GM12878 (cell line): ENCODE measurements around the gene CD9. TPM values are rescaled to one million over a fixed set of nuclear protein-coding genes. Genes with fewer than 3 reads are reported as not detected.
A peak's percentile ranks its signal among the peaks of the same experiment; 100 is the strongest.

Source experiments
- ATF7 ChIP-seq: fragments of 450-650 bp; IDR thresholded peaks from 2 replicates; pipeline ENCODE4 v1.6.1; 2016; ENCODE audit warnings: low read depth, mild to moderate bottlenecking
- CEBPB ChIP-seq, 2 experiments: fragments of 150-350 bp in 1 of 2; IDR thresholded peaks; 2 replicates each; pipeline ENCODE4 v1.6.1; 2012 to 2014; ENCODE audit warnings: low read depth in 2 of 2, low read length in 2 of 2, borderline replicate concordance in 1 of 2, inconsistent platforms in 1 of 2
- LARP7 ChIP-seq: fragments of 450-650 bp; IDR thresholded peaks from 2 replicates; pipeline ENCODE4 v1.6.1; 2017; ENCODE audit warnings: mild to moderate bottlenecking
- MYC ChIP-seq: IDR thresholded peaks from 2 replicates; pipeline ENCODE4 v1.6.1; 2011; ENCODE audit warnings: mild to moderate bottlenecking, low read length, moderate library complexity, inconsistent platforms; ENCODE audit not compliant: insufficient read depth, insufficient replicate concordance, insufficient read length, severe bottlenecking
- NFIC ChIP-seq: IDR thresholded peaks from 2 replicates; pipeline ENCODE4 v1.6.1; 2012; ENCODE audit warnings: low read depth, mild to moderate bottlenecking, inconsistent platforms, low read length, moderate library complexity
- NR2C1 ChIP-seq: fragments of 450-650 bp; IDR thresholded peaks from 2 replicates; pipeline ENCODE4 v1.6.1; 2017; ENCODE audit warnings: antibody characterized with exemption, mild to moderate bottlenecking, moderate library complexity
- NR2C2 ChIP-seq: IDR thresholded peaks from 2 replicates; pipeline ENCODE4 v1.6.1; 2011; ENCODE audit warnings: borderline replicate concordance, low read depth; ENCODE audit not compliant: control insufficient read depth, insufficient read length
- polyA plus RNA-seq, 11 experiments: library from polyadenylated mRNA; depleted of rRNA in 4 of 11; unstranded in 6 of 11; stranded (reverse) in 5 of 11; fragments of >200 nt; fragmentation: Nextera tagmentation in 4 of 11; fragmentation: Illumina TruSeq in 1 of 11; extraction: Ambion mirVana in 4 of 11; extraction: Trizol in 1 of 11; gene quantifications; 1 replicate in 1 of 11; 2 replicates in 10 of 11; pipeline versions ENCODE4 v1.2.1 to v1.2.3, GENCODE V29; 2011 to 2016; ENCODE audit warnings: inconsistent platforms in 2 of 11, missing spikeins in 2 of 11, low read depth in 1 of 11
- total RNA-seq, 4 experiments: library from RNA; depleted of rRNA in 3 of 4; stranded (reverse); fragments of >200 nt in 3 of 4; fragmentation: Illumina TruSeq in 1 of 4; extraction: Trizol in 1 of 4; gene quantifications; 2 replicates each; pipeline versions ENCODE4 v1.2.1 to v1.2.3, GENCODE V29; 2013 to 2021
- TF ChIP-seq, protein P1 (sequence below): fragments of 450-650 bp; IDR thresholded peaks from 2 replicates; pipeline ENCODE4 v1.6.1; 2016; ENCODE audit warnings: mild to moderate bottlenecking
- TF ChIP-seq, protein P2 (sequence below): fragments of 450-650 bp; formaldehyde crosslinking; IDR thresholded peaks from 2 replicates; pipeline ENCODE4 v1.4.0; 2022; ENCODE audit warnings: mild to moderate bottlenecking, moderate library complexity
- TF ChIP-seq, protein P3 (sequence below): fragments of 450-650 bp; IDR thresholded peaks from 2 replicates; pipeline ENCODE4 v1.6.1; 2017; ENCODE audit warnings: antibody characterized with exemption, mild to moderate bottlenecking, moderate library complexity
- TF ChIP-seq, protein P4 (sequence below): fragments of 450-650 bp; IDR thresholded peaks from 2 replicates; pipeline ENCODE4 v1.6.1; 2017; ENCODE audit warnings: low read depth, mild to moderate bottlenecking, moderate library complexity
- TF ChIP-seq, protein P5 (sequence below): IDR thresholded peaks from 2 replicates; pipeline ENCODE4 v1.6.1; 2012; ENCODE audit warnings: improper control_type of control experiment, low read depth, low read length; ENCODE audit not compliant: insufficient replicate concordance

Gene CD9
- total and polyA plus RNA-seq, 10 of the 15 experiments (the other 5 are each of a cell fraction or from before 2014, with no cell fraction given) = 4.8 to 29.9 (median 9.7) TPM

DNA sequence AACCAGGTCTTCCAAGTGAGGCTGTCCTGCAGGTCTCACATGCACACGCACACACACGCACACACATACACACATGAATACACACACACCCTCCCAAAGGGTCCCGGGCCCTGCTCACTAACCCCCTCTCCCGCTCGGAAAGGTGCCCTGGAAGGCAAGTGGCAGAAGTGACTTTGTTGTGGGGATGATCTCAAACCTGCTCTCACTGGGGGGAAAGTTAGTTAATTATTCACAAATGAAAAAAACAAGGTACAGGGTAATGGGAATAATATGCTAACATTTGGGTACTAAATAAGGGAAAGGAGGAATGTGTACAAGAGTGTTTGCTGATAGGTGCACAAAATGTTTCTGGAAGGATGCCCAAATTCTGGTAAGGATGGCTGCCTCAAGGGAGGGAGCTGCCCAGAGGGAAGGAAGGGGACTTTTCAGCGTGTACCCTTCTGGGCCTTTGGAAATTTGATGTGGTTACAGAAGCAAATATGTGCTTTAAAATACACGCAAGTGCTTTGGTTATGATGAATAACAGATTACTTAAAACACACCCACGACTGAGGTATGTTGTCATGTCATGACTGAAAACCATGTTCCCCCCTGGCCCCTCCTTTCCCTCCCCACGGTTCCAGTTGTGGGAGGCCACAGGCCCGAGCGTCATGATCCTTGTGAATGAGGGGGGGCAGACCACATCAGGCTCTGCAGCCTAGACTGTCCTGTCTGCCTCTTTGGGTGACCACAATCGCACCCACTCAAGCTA lies 66.9 kb downstream of the CD9 start (continued):
- TF ChIP-seq NFIC (peak; percentile 58; the same call in 1 of the 2 replicates), ATF7 (peak; percentile 49), MYC (no peak), LARP7 (no peak), CEBPB (IDR thresholded peaks at IDR 0.05; ENCODE audit: borderline replicate concordance in 1 of 2, low read depth in 2 of 2, low read length in 2 of 2) (no peak), NR2C1 (no peak), NR2C2 (no peak)
- TF ChIP-seq, protein P1, sequence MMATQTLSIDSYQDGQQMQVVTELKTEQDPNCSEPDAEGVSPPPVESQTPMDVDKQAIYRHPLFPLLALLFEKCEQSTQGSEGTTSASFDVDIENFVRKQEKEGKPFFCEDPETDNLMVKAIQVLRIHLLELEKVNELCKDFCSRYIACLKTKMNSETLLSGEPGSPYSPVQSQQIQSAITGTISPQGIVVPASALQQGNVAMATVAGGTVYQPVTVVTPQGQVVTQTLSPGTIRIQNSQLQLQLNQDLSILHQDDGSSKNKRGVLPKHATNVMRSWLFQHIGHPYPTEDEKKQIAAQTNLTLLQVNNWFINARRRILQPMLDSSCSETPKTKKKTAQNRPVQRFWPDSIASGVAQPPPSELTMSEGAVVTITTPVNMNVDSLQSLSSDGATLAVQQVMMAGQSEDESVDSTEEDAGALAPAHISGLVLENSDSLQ = no peak
- TF ChIP-seq, protein P2, sequence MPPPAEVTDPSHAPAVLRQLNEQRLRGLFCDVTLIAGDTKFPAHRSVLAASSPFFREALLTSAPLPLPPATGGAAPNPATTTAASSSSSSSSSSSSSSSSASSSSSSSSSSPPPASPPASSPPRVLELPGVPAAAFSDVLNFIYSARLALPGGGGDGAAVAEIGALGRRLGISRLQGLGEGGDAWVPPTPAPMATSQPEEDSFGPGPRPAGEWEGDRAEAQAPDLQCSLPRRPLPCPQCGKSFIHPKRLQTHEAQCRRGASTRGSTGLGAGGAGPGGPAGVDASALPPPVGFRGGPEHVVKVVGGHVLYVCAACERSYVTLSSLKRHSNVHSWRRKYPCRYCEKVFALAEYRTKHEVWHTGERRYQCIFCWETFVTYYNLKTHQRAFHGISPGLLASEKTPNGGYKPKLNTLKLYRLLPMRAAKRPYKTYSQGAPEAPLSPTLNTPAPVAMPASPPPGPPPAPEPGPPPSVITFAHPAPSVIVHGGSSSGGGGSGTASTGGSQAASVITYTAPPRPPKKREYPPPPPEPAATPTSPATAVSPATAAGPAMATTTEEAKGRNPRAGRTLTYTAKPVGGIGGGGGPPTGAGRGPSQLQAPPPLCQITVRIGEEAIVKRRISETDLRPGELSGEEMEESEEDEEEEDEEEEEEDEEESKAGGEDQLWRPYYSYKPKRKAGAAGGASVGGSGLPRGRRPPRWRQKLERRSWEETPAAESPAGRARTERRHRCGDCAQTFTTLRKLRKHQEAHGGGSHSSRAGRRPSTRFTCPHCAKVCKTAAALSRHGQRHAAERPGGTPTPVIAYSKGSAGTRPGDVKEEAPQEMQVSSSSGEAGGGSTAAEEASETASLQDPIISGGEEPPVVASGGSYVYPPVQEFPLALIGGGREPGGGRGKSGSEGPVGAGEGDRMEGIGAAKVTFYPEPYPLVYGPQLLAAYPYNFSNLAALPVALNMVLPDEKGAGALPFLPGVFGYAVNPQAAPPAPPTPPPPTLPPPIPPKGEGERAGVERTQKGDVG (CRISPR knock-in tag) = no peak
- TF ChIP-seq, protein P3, sequence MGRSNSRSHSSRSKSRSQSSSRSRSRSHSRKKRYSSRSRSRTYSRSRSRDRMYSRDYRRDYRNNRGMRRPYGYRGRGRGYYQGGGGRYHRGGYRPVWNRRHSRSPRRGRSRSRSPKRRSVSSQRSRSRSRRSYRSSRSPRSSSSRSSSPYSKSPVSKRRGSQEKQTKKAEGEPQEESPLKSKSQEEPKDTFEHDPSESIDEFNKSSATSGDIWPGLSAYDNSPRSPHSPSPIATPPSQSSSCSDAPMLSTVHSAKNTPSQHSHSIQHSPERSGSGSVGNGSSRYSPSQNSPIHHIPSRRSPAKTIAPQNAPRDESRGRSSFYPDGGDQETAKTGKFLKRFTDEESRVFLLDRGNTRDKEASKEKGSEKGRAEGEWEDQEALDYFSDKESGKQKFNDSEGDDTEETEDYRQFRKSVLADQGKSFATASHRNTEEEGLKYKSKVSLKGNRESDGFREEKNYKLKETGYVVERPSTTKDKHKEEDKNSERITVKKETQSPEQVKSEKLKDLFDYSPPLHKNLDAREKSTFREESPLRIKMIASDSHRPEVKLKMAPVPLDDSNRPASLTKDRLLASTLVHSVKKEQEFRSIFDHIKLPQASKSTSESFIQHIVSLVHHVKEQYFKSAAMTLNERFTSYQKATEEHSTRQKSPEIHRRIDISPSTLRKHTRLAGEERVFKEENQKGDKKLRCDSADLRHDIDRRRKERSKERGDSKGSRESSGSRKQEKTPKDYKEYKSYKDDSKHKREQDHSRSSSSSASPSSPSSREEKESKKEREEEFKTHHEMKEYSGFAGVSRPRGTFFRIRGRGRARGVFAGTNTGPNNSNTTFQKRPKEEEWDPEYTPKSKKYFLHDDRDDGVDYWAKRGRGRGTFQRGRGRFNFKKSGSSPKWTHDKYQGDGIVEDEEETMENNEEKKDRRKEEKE = no peak
- TF ChIP-seq, protein P4, sequence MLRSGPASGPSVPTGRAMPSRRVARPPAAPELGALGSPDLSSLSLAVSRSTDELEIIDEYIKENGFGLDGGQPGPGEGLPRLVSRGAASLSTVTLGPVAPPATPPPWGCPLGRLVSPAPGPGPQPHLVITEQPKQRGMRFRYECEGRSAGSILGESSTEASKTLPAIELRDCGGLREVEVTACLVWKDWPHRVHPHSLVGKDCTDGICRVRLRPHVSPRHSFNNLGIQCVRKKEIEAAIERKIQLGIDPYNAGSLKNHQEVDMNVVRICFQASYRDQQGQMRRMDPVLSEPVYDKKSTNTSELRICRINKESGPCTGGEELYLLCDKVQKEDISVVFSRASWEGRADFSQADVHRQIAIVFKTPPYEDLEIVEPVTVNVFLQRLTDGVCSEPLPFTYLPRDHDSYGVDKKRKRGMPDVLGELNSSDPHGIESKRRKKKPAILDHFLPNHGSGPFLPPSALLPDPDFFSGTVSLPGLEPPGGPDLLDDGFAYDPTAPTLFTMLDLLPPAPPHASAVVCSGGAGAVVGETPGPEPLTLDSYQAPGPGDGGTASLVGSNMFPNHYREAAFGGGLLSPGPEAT = peak; percentile 77; the same call in 1 of the 2 replicates
- TF ChIP-seq, protein P5, sequence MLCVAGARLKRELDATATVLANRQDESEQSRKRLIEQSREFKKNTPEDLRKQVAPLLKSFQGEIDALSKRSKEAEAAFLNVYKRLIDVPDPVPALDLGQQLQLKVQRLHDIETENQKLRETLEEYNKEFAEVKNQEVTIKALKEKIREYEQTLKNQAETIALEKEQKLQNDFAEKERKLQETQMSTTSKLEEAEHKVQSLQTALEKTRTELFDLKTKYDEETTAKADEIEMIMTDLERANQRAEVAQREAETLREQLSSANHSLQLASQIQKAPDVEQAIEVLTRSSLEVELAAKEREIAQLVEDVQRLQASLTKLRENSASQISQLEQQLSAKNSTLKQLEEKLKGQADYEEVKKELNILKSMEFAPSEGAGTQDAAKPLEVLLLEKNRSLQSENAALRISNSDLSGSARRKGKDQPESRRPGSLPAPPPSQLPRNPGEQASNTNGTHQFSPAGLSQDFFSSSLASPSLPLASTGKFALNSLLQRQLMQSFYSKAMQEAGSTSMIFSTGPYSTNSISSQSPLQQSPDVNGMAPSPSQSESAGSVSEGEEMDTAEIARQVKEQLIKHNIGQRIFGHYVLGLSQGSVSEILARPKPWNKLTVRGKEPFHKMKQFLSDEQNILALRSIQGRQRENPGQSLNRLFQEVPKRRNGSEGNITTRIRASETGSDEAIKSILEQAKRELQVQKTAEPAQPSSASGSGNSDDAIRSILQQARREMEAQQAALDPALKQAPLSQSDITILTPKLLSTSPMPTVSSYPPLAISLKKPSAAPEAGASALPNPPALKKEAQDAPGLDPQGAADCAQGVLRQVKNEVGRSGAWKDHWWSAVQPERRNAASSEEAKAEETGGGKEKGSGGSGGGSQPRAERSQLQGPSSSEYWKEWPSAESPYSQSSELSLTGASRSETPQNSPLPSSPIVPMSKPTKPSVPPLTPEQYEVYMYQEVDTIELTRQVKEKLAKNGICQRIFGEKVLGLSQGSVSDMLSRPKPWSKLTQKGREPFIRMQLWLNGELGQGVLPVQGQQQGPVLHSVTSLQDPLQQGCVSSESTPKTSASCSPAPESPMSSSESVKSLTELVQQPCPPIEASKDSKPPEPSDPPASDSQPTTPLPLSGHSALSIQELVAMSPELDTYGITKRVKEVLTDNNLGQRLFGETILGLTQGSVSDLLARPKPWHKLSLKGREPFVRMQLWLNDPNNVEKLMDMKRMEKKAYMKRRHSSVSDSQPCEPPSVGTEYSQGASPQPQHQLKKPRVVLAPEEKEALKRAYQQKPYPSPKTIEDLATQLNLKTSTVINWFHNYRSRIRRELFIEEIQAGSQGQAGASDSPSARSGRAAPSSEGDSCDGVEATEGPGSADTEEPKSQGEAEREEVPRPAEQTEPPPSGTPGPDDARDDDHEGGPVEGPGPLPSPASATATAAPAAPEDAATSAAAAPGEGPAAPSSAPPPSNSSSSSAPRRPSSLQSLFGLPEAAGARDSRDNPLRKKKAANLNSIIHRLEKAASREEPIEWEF = peak; percentile 23
